ENCODE measurements around the gene SESN1. TPM values are rescaled to one million over a fixed set of nuclear protein-coding genes. Genes with fewer than 3 reads are reported as not detected.
A peak's percentile ranks its signal among the peaks of the same experiment; 100 is the strongest.
"Not testable (repeated sequence)": the region's sequence is repeated elsewhere in the genome, so short reads cannot be mapped to it uniquely, and the experiment has no call there.

SESN1 gene
- total RNA-seq = 8.2 TPM

- ATAC-seq = peak; percentile 96
These were observed at the start of gene SESN1 for GRCh38 chr6:109094416-109095035. TSS of gene SESN1 (minus strand) at chr6:109094846. CDS start at chr6:109094073, 773 bp downstream.

GRCh38 chr6:109143191-109143590 is 48.5 kb upstream of the SESN1 start:
- ATAC-seq = no peak

- not testable (repeated sequence) for ATAC-seq
These were observed 47.4 kb upstream of the SESN1 start for GRCh38 chr6:109142067-109142466.

- no peak for ATAC-seq
These were observed 44.5 kb upstream of the SESN1 start for GRCh38 chr6:109139109-109139508.

- ATAC-seq = not testable (repeated sequence)
These were observed 41.9 kb upstream of the SESN1 start for GRCh38 chr6:109136530-109136929.

- not testable (repeated sequence) for ATAC-seq
These were observed 41.4 kb upstream of the SESN1 start for GRCh38 chr6:109136039-109136438.

GRCh38 chr6:109135600-109135999 is 41.0 kb upstream of the SESN1 start:
- ATAC-seq = not testable (repeated sequence)

- no peak for ATAC-seq
These were observed 35.4 kb upstream of the SESN1 start for GRCh38 chr6:109130065-109130464.

GRCh38 chr6:109125504-109125903 is 30.9 kb upstream of the SESN1 start:
- ATAC-seq = no peak

- no peak for ATAC-seq
These were observed 29.6 kb upstream of the SESN1 start for GRCh38 chr6:109124219-109124618.

- ATAC-seq = no peak
These were observed 26.8 kb upstream of the SESN1 start for GRCh38 chr6:109121411-109121810.

- no peak for ATAC-seq
These were observed 24.3 kb upstream of the SESN1 start for GRCh38 chr6:109118871-109119354.

GRCh38 chr6:109118337-109118736 is 23.7 kb upstream of the SESN1 start:
- ATAC-seq = no peak

GRCh38 chr6:109117346-109118035 is 22.8 kb upstream of the SESN1 start:
- peak; percentile 73 for ATAC-seq

GRCh38 chr6:109112663-109113062 is 18.0 kb upstream of the SESN1 start:
- not testable (repeated sequence) for ATAC-seq

- not testable (repeated sequence) for ATAC-seq
These were observed 15.0 kb upstream of the SESN1 start for GRCh38 chr6:109109663-109110062.

- no peak for ATAC-seq
These were observed 11.0 kb upstream of the SESN1 start for GRCh38 chr6:109105681-109106080.

GRCh38 chr6:109104512-109104911 is 9.9 kb upstream of the SESN1 start:
- no peak for ATAC-seq

- no peak for ATAC-seq
These were observed 9.3 kb upstream of the SESN1 start for GRCh38 chr6:109103942-109104341.

GRCh38 chr6:109102762-109103161 is 8.1 kb upstream of the SESN1 start:
- no peak for ATAC-seq

- ATAC-seq = no peak
These were observed 3.0 kb upstream of the SESN1 start for GRCh38 chr6:109097661-109098060.

GRCh38 chr6:109096208-109096607 is 1.6 kb upstream of the SESN1 start:
- ATAC-seq = no peak

GRCh38 chr6:109095835-109096084 is 1.1 kb upstream of the SESN1 start:
- no peak for ATAC-seq

GRCh38 chr6:109095036-109095834 is 589 bp upstream of the SESN1 start, which contains the start of gene CEP57L1:
TSS of gene CEP57L1 (plus strand) at chr6:109095507. CDS start at chr6:109145222, 49,715 bp downstream.
- peak; percentile 84 for ATAC-seq
